Measurements from ENCODE around the gene RNF220.
"Not testable (repeated sequence)": the region's sequence is repeated elsewhere in the genome, so short reads cannot be mapped to it uniquely, and the experiment has no call there.

Gene RNF220

GRCh38 chr1:44654621-44655187, 249.6 kb downstream of the RNF220 start:
- no peak for DNase-seq (ENCODE audit: low spot score)

- DNase-seq (ENCODE audit: low spot score), result peak; percentile 10
Observed at GRCh38 chr1:44655609-44656008, 250.6 kb downstream of the RNF220 start.

DNA sequence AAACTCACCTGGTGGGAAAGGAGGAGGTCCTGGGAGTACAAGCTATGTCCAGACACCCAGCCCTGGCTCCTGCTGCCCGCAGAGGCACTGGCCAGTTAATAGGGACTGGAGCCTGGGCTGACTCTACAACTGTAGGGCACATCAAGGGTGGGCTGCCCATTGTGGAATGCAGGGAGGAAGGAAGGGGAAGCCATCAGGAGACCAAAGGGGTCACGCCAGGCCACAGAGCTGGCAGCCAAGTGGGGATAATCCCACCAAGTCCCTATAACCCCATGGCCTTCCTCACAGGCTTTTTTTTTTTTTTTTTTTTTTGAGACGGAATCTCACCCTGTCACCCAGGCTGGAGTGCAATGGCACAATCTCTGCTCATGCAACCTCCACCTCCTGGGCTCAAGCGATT, 254.5 kb downstream of the RNF220 start:
- DNase-seq (ENCODE audit: low spot score), result no peak

GRCh38 chr1:44660176-44660575, 255.1 kb downstream of the RNF220 start:
- no peak for DNase-seq (ENCODE audit: low spot score)

GRCh38 chr1:44661781-44662682, 257.0 kb downstream of the RNF220 start:
- no peak for DNase-seq (ENCODE audit: low spot score)

- no peak for DNase-seq (ENCODE audit: low spot score)
Observed at GRCh38 chr1:44662683-44663030, 257.6 kb downstream of the RNF220 start.

DNA sequence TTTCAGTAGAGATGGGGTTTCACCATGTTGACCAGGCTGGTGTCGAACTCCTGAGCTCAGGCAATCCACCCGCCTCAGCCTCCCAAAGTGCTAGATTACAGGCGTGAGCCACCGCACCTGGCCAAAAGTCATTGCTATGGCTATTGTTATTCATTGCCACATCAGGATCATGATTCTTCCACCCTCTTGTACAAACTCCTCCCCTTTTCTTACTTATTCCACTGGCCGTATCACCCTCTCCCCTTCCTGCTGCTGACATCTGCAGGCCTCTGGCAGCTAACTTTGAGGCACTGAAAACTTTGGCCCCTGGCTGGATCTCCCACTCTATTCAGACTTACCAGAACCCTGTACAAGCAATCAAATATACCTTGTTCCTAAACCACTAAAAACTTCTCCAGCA, 258.4 kb downstream of the RNF220 start:
- no peak for DNase-seq (ENCODE audit: low spot score)

DNA sequence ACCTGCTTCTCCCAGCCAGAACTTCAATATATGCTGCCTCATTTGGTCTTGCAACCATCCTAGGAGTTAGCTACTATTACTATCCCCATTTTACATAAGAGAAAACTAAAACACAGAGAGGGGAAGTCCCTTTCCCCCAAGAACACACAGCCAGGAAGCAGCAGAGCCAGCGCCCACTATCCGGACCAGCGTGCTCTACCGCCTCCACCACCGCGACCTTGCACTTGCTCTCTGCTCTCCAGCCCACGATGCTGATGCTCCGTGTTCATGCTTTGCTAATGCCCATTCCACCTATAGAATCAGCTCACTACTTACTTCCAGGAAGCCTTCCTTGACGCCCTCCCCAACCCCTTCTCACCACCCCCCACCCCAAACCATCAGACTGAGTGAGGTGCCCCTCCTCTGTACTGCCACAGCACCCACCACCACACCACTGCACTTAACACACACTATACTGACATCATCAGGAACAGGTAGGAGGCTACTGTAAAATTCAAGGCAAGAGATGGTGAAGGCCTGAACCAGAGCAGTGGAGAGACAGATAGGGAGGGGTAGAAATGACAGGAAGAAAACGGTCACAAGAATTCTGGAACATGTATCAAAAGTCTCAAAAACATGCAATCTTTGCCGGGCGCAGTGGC, 259.8 kb downstream of the RNF220 start:
- no peak for DNase-seq (ENCODE audit: low spot score)

DNA sequence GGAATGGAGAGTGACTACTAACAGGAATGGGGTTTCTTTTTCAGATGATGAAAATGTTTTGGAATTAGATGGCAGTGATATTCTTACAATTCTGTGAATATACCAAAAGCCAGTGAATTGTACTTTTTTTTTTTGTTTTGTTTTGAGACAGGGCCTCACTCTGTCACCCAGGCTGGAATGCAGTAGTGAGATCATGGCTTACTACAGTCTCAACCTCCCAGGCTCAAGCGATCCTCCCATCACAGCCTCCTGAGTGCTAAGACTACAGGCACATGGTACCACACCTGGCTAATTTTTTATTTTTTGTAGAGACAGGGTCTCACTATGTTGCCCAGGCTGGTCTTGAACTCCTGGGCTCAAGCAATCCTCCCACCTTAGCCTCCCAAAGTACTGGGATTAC, 261.7 kb downstream of the RNF220 start:
- DNase-seq (ENCODE audit: low spot score), result not testable (repeated sequence)

- no peak for DNase-seq (ENCODE audit: low spot score)
Observed at GRCh38 chr1:44670751-44671640, 265.9 kb downstream of the RNF220 start.

- peak; percentile 40 for DNase-seq (ENCODE audit: low spot score)
Observed at GRCh38 chr1:44672254-44672955, 267.4 kb downstream of the RNF220 start.

DNA sequence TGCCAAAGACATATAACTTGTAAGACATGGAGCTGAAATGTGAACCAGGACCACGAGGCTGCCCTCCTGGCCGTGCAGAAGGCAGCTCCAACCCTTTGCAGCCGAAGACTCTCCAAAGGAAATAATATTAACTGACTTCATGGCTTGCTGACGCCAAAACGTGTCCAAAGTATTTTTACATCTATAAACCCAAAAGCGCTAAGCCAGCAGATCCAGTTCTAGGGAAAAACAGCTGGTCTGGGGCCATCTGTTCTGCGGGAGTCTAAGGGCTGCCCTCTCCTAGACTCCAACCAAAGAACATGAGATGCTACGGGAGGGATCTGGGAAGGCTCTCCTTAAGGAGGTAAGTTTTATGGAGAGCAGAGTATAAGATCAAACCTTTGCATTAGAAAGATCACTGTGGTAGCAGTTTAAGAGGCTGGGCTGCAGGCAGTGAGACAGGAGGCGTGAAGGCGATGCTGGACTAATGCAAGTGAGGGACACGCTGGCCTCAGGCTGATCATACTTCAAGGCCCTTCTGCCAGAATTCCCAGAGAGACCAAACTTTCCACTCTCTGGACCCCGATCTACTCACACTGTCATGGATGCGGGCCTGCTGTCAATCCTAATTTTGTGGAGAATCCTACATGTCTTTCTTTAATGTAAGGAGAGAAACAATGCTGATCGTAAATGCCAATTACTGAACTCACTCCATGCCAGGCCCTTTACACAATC, 268.1 kb downstream of the RNF220 start:
- no peak for DNase-seq (ENCODE audit: low spot score)

- DNase-seq (ENCODE audit: low spot score), result no peak
Observed at GRCh38 chr1:44673675-44674112, 268.6 kb downstream of the RNF220 start.

GRCh38 chr1:44674113-44675000, 269.3 kb downstream of the RNF220 start, which contains the start of the genes ARMH1 and TMEM53:
TSS of gene ARMH1 (plus strand) at chr1:44674714. CDS start at chr1:44689698, 14,984 bp downstream.
TSS of gene TMEM53 (minus strand) at chr1:44674481. CDS start at chr1:44674391, 90 bp downstream.
- peak; percentile 99 for DNase-seq (ENCODE audit: low spot score)

DNA sequence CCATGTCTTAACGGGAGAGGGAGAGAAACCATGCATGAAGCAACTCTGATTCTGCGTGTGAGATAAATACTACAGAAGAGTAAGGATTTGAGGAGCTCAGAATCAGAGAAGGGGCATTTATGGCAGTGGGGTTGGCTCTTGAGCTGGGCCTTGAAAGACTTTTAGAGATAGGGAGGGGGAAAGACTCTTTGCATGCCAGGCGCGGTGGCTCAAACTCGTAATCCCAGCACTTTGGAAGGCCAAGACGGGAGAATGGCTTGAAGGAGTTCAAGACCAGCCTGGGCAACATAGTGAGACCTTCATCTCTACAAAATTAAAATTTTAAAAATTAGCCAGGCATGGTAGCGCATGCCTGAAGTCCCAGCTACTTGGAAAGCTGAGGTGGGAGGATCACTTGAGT, 270.1 kb downstream of the RNF220 start:
- DNase-seq (ENCODE audit: low spot score), result no peak

DNA sequence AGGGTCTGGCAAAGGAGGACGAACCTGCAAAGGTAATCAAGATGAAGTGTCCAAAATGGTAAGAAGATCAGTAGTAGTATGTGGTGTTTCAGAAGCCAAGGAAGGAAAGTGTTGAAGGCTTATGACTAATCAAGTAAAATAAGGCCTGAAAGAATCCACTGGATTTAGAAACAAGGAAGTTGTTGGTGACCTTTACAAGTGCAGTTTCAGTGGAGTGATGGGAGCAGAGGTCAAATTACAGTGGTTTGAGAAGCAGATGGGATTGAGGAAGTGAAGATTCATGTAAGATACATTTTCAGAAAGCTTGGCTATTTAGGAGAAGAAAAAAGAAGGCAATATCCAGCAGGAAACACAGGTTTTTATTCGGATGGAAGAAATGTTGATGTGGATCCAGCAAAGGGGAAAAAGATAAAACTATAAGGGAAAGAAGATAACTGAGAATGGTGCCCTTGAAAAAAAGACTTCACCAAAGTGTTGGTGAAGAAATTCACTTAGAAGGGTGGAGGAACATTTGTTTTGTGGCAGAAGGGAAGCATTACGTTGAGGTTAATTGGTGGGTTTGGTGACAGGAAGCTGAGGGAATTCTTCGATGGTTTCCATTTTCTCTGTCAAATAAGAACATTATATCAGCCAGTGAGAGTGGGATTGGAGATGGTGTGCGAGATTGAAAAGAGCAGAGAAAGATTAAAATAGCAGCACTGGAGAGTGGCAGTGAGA, 271.6 kb downstream of the RNF220 start:
- no peak for DNase-seq (ENCODE audit: low spot score)

- DNase-seq (ENCODE audit: low spot score), result peak; percentile 27
Observed at GRCh38 chr1:44677201-44677766, 272.2 kb downstream of the RNF220 start.

- no peak for DNase-seq (ENCODE audit: low spot score)
Observed at GRCh38 chr1:44678120-44678519, 273.1 kb downstream of the RNF220 start.

DNA sequence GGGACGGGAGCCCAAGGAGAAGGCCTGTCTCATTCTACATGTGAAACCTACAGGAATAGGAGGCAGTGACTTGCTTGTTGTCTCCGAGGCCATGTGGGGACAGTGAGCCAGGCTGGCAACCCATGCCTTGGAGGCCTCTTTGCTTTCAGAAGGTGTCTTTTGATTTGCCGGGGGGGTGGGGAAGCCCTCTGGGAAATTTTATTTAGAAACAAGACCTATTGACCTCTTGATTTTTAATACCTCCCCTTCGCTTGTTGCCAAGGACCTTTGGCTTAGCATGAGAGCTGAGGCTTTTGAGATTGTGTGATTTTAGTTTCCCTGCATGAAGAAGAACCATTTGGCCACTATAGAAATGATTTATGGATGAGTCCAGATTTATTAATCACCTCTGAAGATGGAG, 273.6 kb downstream of the RNF220 start:
- no peak for DNase-seq (ENCODE audit: low spot score)
